Loucy (cell line): ENCODE measurements around the gene OR10A2.
"Not testable (repeated sequence)": the region's sequence is repeated elsewhere in the genome, so short reads cannot be mapped to it uniquely, and the experiment has no call there.

ENCODE experiments used
- H2AFZ ChIP-seq: fragments of 200-600 bp; sonication (generic); 2 replicates; pipeline ENCODE4 v1.6.0; 2016; ENCODE audit warnings: antibody characterized with exemption, mild to moderate bottlenecking, low read length, moderate library complexity
- H3F3A ChIP-seq: fragments of 200-600 bp; 2 replicates; pipeline ENCODE4 v1.6.0; 2016; ENCODE audit warnings: antibody characterized with exemption, low read depth, mild to moderate bottlenecking
- H3K27me3 ChIP-seq: fragments of 200-600 bp; sonication (generic); 2 replicates; pipeline ENCODE4 v1.6.1; 2014; ENCODE audit warnings: low read length, mild to moderate bottlenecking; ENCODE audit not compliant: insufficient read depth, poor library complexity, severe bottlenecking
- H3K36me3 ChIP-seq: fragments of 200-600 bp; sonication (generic); 2 replicates; pipeline ENCODE4 v1.6.1; 2016; ENCODE audit warnings: low read length; ENCODE audit not compliant: insufficient read depth
- H3K4me1 ChIP-seq: fragments of 200-600 bp; sonication (generic); 2 replicates; pipeline ENCODE4 v1.5.1; 2014; ENCODE audit warnings: low read length, mild to moderate bottlenecking; ENCODE audit not compliant: insufficient read depth, poor library complexity, severe bottlenecking
- H3K4me2 ChIP-seq: fragments of 200-600 bp; sonication (generic); 2 replicates; pipeline ENCODE4 v1.6.0; 2014; ENCODE audit warnings: antibody characterized with exemption, low read length, low read depth, mild to moderate bottlenecking; ENCODE audit not compliant: poor library complexity, severe bottlenecking
- H3K4me3 ChIP-seq: fragments of 200-600 bp; sonication (generic); 2 replicates; pipeline ENCODE4 v1.5.1; 2014; ENCODE audit warnings: low read length, mild to moderate bottlenecking, mixed read lengths; ENCODE audit not compliant: poor library complexity, severe bottlenecking
- H3K79me2 ChIP-seq: fragments of 200-600 bp; sonication (generic); 2 replicates; pipeline ENCODE4 v1.6.1; 2014; ENCODE audit warnings: low read length; ENCODE audit not compliant: insufficient read depth
- H3K9ac ChIP-seq: fragments of 200-600 bp; sonication (generic); 2 replicates; pipeline ENCODE4 v1.6.0; 2014; ENCODE audit warnings: mild to moderate bottlenecking, low read depth, low read length, moderate library complexity; ENCODE audit not compliant: poor library complexity, severe bottlenecking
- H3K9me2 ChIP-seq: fragments of 200-600 bp; sonication (generic); replicated peaks from 2 replicates; pipeline ENCODE4 v1.6.1; 2016; ENCODE audit warnings: low read depth, low read length, mixed read lengths
- H3K9me3 ChIP-seq: fragments of 200-600 bp; sonication (generic); 2 replicates; pipeline ENCODE4 v1.6.1; 2014; ENCODE audit warnings: mild to moderate bottlenecking, antibody characterized with exemption, low read length, low read depth; ENCODE audit not compliant: insufficient read depth
- H4K20me1 ChIP-seq: fragments of 200-600 bp; sonication (generic); 2 replicates; pipeline ENCODE4 v1.6.0; 2014; ENCODE audit warnings: antibody characterized with exemption, low read length, mild to moderate bottlenecking; ENCODE audit not compliant: insufficient read depth, poor library complexity, severe bottlenecking
- EZH2phosphoT487 ChIP-seq: fragments of 200-600 bp; IDR thresholded peaks from 2 replicates; pipeline ENCODE4 v1.6.1; 2018; ENCODE audit warnings: antibody characterized with exemption, mild to moderate bottlenecking, moderate library complexity, borderline replicate concordance
- TF ChIP-seq, protein P1 (sequence below): fragments of 200-600 bp; sonication (generic); conservative IDR thresholded peaks from 2 replicates; pipeline ENCODE4 v1.5.1; 2014; ENCODE audit warnings: mild to moderate bottlenecking, antibody characterized with exemption, low read length

OR10A2 gene

DNA sequence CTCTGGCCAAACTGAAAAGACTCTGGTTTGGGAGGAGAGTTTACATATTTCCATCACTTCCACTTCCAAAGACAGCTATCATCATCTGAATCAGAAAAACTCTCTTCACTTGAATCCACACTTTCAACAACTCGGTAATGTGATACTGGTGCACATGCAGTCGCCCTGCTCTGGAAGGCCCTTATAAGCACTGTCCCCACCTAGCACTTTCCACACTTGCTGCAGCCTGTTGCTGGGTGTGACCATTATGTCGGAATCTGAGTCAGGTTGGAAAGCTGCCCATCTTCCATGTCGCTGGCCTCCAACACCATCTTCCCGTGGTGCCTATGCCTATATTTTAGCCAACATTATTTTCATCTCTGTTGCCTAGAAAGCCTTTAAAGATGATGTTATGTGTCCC is 18.5 kb upstream of the OR10A2 start:
- Histone ChIP-seq H3K36me3 (no peaks in the 10 kb centered on the region), H3K9me3 (no peaks in the 10 kb centered on the region), H3F3A (no peaks in the 10 kb centered on the region), H2AFZ (no peak overlapping the region), H3K27me3 (no peaks in the 10 kb centered on the region), H4K20me1 (no peaks in the 10 kb centered on the region), H3K4me1 (no peaks in the 10 kb centered on the region), H3K79me2 (no peaks in the 10 kb centered on the region), H3K9ac (no peak overlapping the region), H3K9me2 (no peaks in the 10 kb centered on the region), H3K4me2 (no peak overlapping the region), H3K4me3 (no peak overlapping the region)
- TF ChIP-seq, protein P1, sequence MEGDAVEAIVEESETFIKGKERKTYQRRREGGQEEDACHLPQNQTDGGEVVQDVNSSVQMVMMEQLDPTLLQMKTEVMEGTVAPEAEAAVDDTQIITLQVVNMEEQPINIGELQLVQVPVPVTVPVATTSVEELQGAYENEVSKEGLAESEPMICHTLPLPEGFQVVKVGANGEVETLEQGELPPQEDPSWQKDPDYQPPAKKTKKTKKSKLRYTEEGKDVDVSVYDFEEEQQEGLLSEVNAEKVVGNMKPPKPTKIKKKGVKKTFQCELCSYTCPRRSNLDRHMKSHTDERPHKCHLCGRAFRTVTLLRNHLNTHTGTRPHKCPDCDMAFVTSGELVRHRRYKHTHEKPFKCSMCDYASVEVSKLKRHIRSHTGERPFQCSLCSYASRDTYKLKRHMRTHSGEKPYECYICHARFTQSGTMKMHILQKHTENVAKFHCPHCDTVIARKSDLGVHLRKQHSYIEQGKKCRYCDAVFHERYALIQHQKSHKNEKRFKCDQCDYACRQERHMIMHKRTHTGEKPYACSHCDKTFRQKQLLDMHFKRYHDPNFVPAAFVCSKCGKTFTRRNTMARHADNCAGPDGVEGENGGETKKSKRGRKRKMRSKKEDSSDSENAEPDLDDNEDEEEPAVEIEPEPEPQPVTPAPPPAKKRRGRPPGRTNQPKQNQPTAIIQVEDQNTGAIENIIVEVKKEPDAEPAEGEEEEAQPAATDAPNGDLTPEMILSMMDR, result no peak
- TF ChIP-seq EZH2phosphoT487, result no peak

DNA sequence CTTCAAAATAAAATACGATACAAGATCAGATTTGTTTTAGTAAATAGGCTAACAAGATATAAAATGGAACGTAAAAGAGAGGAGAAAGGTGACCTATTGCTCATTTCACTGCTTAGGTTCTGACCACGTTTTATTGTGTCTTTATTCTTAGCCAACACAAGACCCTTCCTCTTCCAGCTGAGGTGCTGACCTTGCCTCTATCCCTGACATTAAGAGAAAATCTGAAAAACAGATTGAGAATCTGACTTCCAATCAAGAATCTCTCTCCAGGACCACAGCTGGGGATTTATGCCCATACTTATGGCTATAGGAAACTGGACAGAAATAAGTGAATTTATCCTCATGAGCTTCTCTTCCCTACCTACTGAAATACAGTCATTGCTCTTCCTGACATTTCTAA is 17.5 kb upstream of the OR10A2 start, which contains the start of gene OR10A5:
Gene OR10A5, plus strand, starts transcription at position 301 of the 400 bp plus-strand sequence. Its CDS starts 0 bp downstream, at position 301.
- Histone ChIP-seq H3K4me3 (no peak within 1 kb of the TSS), H3F3A (no peaks in the 10 kb centered on the region), H3K79me2 (no peaks in the 10 kb centered on the region), H4K20me1 (no peaks in the 10 kb centered on the region), H3K36me3 (no peaks in the 10 kb centered on the region), H2AFZ (no peak within 1 kb of the TSS), H3K27me3 (no peaks in the 10 kb centered on the region), H3K4me1 (no peaks in the 10 kb centered on the region), H3K9me2 (no peaks in the 10 kb centered on the region), H3K4me2 (no peak within 1 kb of the TSS), H3K9ac (no peak within 1 kb of the TSS), H3K9me3 (no peaks in the 10 kb centered on the region)
- no peak for TF ChIP-seq EZH2phosphoT487
- TF ChIP-seq, protein P1, result no peak

DNA sequence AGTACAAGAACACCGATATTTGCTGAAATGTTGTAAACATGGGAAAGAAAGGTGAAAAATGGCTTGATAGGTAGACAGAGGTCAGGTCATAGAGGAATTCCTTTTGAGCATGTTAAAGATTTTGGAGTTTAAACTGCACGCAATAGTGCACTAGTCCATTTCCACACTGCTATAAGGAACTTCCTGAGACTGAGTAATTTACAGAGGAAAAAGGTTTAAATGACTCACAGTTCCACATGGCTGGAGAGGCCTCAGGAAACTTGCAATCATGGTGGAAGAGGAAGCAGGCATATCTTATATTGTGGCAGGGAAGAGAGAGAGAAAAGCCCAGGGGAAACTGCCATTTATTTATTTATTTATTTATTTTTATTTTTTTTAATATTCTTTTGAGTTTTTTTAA is 12.3 kb upstream of the OR10A2 start:
- H3K9me2 ChIP-seq, result no peaks in the 10 kb centered on the region
- H3K27me3 ChIP-seq, result no peaks in the 10 kb centered on the region
- no peaks in the 10 kb centered on the region for H3K79me2 ChIP-seq
- no peaks in the 10 kb centered on the region for H3K4me1 ChIP-seq
- H3F3A ChIP-seq, result no peaks in the 10 kb centered on the region
- H3K9me3 ChIP-seq, result no peaks in the 10 kb centered on the region
- H4K20me1 ChIP-seq, result no peaks in the 10 kb centered on the region
- TF ChIP-seq, protein P1, result no peak
- TF ChIP-seq EZH2phosphoT487, result no peak
- H3K4me2 ChIP-seq, result no peak overlapping the region
- H3K9ac ChIP-seq, result no peak overlapping the region
- H3K4me3 ChIP-seq, result no peak overlapping the region
- H2AFZ ChIP-seq, result no peak overlapping the region
- H3K36me3 ChIP-seq, result no peaks in the 10 kb centered on the region

DNA sequence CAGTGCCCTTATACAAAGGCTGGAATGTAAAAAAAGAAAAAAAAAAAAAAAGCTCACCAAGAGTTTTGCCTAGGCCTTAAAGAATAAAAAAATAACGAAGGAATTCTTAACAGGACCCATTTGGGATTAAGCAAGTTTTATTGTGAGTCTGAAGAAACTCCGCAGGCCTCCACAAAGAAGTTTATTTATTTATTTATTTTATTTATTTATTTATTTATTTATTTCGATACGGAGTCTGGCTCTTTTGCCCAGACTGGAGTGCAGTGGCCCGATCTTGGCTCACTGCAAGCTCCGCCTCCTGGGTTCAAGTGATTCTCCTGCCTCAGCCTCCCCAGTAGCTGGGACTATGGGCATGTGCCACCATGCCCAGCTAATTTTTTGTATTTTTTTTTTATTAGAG is 8.1 kb upstream of the OR10A2 start:
- H3K36me3 ChIP-seq, H3F3A ChIP-seq, H3K4me2 ChIP-seq, H3K27me3 ChIP-seq, H3K4me3 ChIP-seq, H3K4me1 ChIP-seq, H3K9ac ChIP-seq, H2AFZ ChIP-seq, H3K9me3 ChIP-seq, H3K9me2 ChIP-seq, H4K20me1 ChIP-seq, H3K79me2 ChIP-seq: not testable (repeated sequence)
